Keratinocyte (primary cell): ENCODE measurements around the gene TAF11L7. TPM values are rescaled to one million over a fixed set of nuclear protein-coding genes. Genes with fewer than 3 reads are reported as not detected.
"Not testable (repeated sequence)": the region's sequence is repeated elsewhere in the genome, so short reads cannot be mapped to it uniquely, and the experiment has no call there.

Experiments used
- DNase-seq: peaks from one replicate; pipeline ENCODE4 v3.0.0-alpha.2; 2011; ENCODE audit warnings: low read depth, missing footprints, low spot score
- FAIRE-seq: peaks from 2 replicates; lab custom pipeline; 2011; peaks lifted over from hg19 to GRCh38; lab: Jason Lieb, UNC
- H2AFZ ChIP-seq: 2 replicates; pipeline ENCODE4 v1.6.0; 2012; ENCODE audit warnings: low read length, control low read depth, inconsistent platforms; ENCODE audit not compliant: control insufficient read depth
- H3K27ac ChIP-seq: 2 replicates; pipeline ENCODE4 v1.5.1; 2011; ENCODE audit warnings: low read length; ENCODE audit not compliant: control insufficient read depth, insufficient read depth
- H3K27me3 ChIP-seq: 3 replicates; pipeline ENCODE4 v1.6.0; 2011; ENCODE audit warnings: low read length; ENCODE audit not compliant: control insufficient read depth, insufficient read depth; ENCODE audit errors: extremely low read depth
- H3K36me3 ChIP-seq, 2 experiments: 2 replicates in 1 of 2; 3 replicates in 1 of 2; pipeline ENCODE4 v1.5.1; 2011; ENCODE audit warnings: low read length in 2 of 2, mild to moderate bottlenecking in 1 of 2; ENCODE audit not compliant: control insufficient read depth in 2 of 2, insufficient read depth in 2 of 2; ENCODE audit errors: extremely low read depth in 1 of 2
- H3K4me1 ChIP-seq: 3 replicates; pipeline ENCODE4 v1.5.1; 2011; ENCODE audit warnings: low read length; ENCODE audit not compliant: control insufficient read depth, insufficient read depth; ENCODE audit errors: extremely low read depth
- H3K4me2 ChIP-seq: 3 replicates; pipeline ENCODE4 v1.6.0; 2011; ENCODE audit warnings: low read depth, low read length; ENCODE audit not compliant: control insufficient read depth, insufficient read depth; ENCODE audit errors: extremely low read depth
- H3K4me3 ChIP-seq, 3 experiments: fragments of 200-600 bp in 1 of 3; sonication (generic) in 1 of 3; 2 replicates in 2 of 3; 3 replicates in 1 of 3; pipeline ENCODE4 v1.5.1; 2011 to 2016; ENCODE audit warnings: low read length in 3 of 3, mild to moderate bottlenecking in 3 of 3, control low read depth in 2 of 3, inconsistent platforms in 1 of 3, low read depth in 1 of 3, mixed read lengths in 1 of 3, mixed run types in 1 of 3, moderate library complexity in 1 of 3; ENCODE audit not compliant: control insufficient read depth in 2 of 3, insufficient read depth in 2 of 3; ENCODE audit errors: extremely low read depth in 1 of 3
- H3K79me2 ChIP-seq: 2 replicates; pipeline ENCODE4 v1.6.0; 2012; ENCODE audit warnings: low read length; ENCODE audit not compliant: control insufficient read depth, insufficient read depth
- H3K9ac ChIP-seq: 3 replicates; pipeline ENCODE4 v1.6.0; 2011; ENCODE audit warnings: low read length; ENCODE audit not compliant: control insufficient read depth, insufficient read depth; ENCODE audit errors: extremely low read depth
- H3K9me1 ChIP-seq: 3 replicates; pipeline ENCODE4 v1.6.0; 2011; ENCODE audit warnings: low read length; ENCODE audit not compliant: control insufficient read depth, insufficient read depth; ENCODE audit errors: extremely low read depth
- H3K9me3 ChIP-seq: 2 replicates; pipeline ENCODE4 v1.5.1; 2012; ENCODE audit warnings: low read depth, low read length; ENCODE audit not compliant: control insufficient read depth
- H4K20me1 ChIP-seq: 3 replicates; pipeline ENCODE4 v1.6.0; 2011; ENCODE audit warnings: low read length; ENCODE audit not compliant: control insufficient read depth, insufficient read depth; ENCODE audit errors: extremely low read depth
- CTCF ChIP-seq, 3 experiments: IDR thresholded peaks in 1 of 3; conservative IDR thresholded peaks in 1 of 3; optimal IDR thresholded peaks in 1 of 3; 2 replicates in 2 of 3; 3 replicates in 1 of 3; pipeline versions ENCODE3 to v1.5.1; 2011; ENCODE audit warnings: low read length in 3 of 3, mild to moderate bottlenecking in 3 of 3, moderate library complexity in 2 of 3, control low read depth in 1 of 3, inconsistent platforms in 1 of 3; ENCODE audit not compliant: insufficient read depth in 2 of 3; ENCODE audit errors: extremely low read depth in 1 of 3
- dilution Hi-C: fragments of 300-500 bp; cut with MboI; formaldehyde crosslinking; loops from one replicate; pipeline ENCODE4 v1.7.0; 2020; ENCODE audit warnings: low sequenced_read_pairs; ENCODE audit not compliant: extremely low pct_ligation_motif_present
- polyA plus RNA-seq, 5 experiments: library from polyadenylated mRNA; depleted of rRNA in 3 of 5; stranded (reverse) in 3 of 5; stranded (forward) in 1 of 5; unstranded in 1 of 5; fragments of >200 nt; gene quantifications; 1 replicate in 1 of 5; 2 replicates in 3 of 5; 3 replicates in 1 of 5; pipeline versions ENCODE4 v1.2.1 to v1.2.3, GENCODE V29; 2011 to 2012; ENCODE audit warnings: missing spikeins in 2 of 5, low read depth in 1 of 5, low replicate concordance in 1 of 5

The TAF11L7 gene
- polyA plus RNA-seq, 1 donor (not counting 4 experiments of a cell fraction or from before 2014, with no cell fraction given) = not detected

- H3K9me1 ChIP-seq = no peaks in the 10 kb centered on the region
- no peak overlapping the region for H2AFZ ChIP-seq
- dilution Hi-C loops = no loop called here
- DNase-seq (no peak), FAIRE-seq (no peak)
- H3K9ac ChIP-seq = no peak overlapping the region
- H3K27ac ChIP-seq = no peak overlapping the region
- no peak overlapping the region for H3K4me2 ChIP-seq
- no peaks in the 10 kb centered on the region for H3K36me3 ChIP-seq
- H3K79me2 ChIP-seq = no peaks in the 10 kb centered on the region
- no peaks in the 10 kb centered on the region for H4K20me1 ChIP-seq
- no peak overlapping the region for H3K4me3 ChIP-seq
- H3K4me1 ChIP-seq = no peaks in the 10 kb centered on the region
- TF ChIP-seq CTCF (optimal IDR thresholded peaks at IDR 0.05 in 1 of 3, IDR thresholded peaks at IDR 0.05 in 1 of 3, conservative IDR thresholded peaks at IDR 0.05 in 1 of 3; ENCODE audit: extremely low read depth in 1 of 3, insufficient read depth in 2 of 3, low read length in 3 of 3) = no peak
- peaks cover 4% of the 10 kb centered on the region for H3K9me3 ChIP-seq
- no peaks in the 10 kb centered on the region for H3K27me3 ChIP-seq
Observed at GRCh38 chr5:17604951-17605350, 19.4 kb upstream of the TAF11L7 start.

- FAIRE-seq, H3K27me3 ChIP-seq, H3K9ac ChIP-seq, H3K79me2 ChIP-seq, H3K4me1 ChIP-seq, H3K9me1 ChIP-seq, H3K36me3 ChIP-seq, H3K4me2 ChIP-seq, H3K9me3 ChIP-seq, DNase-seq, H2AFZ ChIP-seq, dilution Hi-C loops, H3K4me3 ChIP-seq, H4K20me1 ChIP-seq, H3K27ac ChIP-seq: not testable (repeated sequence)
Observed at GRCh38 chr5:17603880-17604279, 18.3 kb upstream of the TAF11L7 start, which contains the start of gene TAF11L11. TAF11L11 (plus strand) TSS chr5:17604183.

- dilution Hi-C loops, H3K27ac ChIP-seq, H3K9me3 ChIP-seq, H3K9ac ChIP-seq, H3K36me3 ChIP-seq, H3K4me3 ChIP-seq, H4K20me1 ChIP-seq, FAIRE-seq, H3K9me1 ChIP-seq, H3K79me2 ChIP-seq, H3K27me3 ChIP-seq, DNase-seq, H2AFZ ChIP-seq, H3K4me2 ChIP-seq, H3K4me1 ChIP-seq: not testable (repeated sequence)
Observed at GRCh38 chr5:17597728-17598127, 12.2 kb upstream of the TAF11L7 start, which contains the start of gene TAF11L10. TAF11L10 (minus strand) TSS chr5:17597828.

GRCh38 chr5:17594255-17594654, 8.7 kb upstream of the TAF11L7 start, which contains the start of gene TAF11L9:
TAF11L9 (minus strand) TSS chr5:17594394.
- DNase-seq, H3K4me3 ChIP-seq, H3K27ac ChIP-seq, dilution Hi-C loops, FAIRE-seq, H3K36me3 ChIP-seq, H3K79me2 ChIP-seq, H4K20me1 ChIP-seq, H3K9me1 ChIP-seq, H3K9ac ChIP-seq, H3K4me2 ChIP-seq, H3K4me1 ChIP-seq, H3K9me3 ChIP-seq, H3K27me3 ChIP-seq, H2AFZ ChIP-seq: not testable (repeated sequence)
